GM12878 (cell line): ENCODE measurements around the gene MAN1B1. TPM values are rescaled to one million over a fixed set of nuclear protein-coding genes. Genes with fewer than 3 reads are reported as not detected.

Source experiments
- ATAC-seq: fragments of 200-7000 bp; cut with Tn5 transposase; 3 replicates; pipeline ENCODE4 v1.9.1; 2020; ENCODE audit warnings: mild to moderate bottlenecking, moderate library complexity
- BruUV-seq: library from RNA; stranded (reverse); fragments of 400-500 nt; replicated peaks from 2 replicates; lab custom pipeline; 2021; lab: Mats Ljungman, UMichigan
- CTCF ChIA-PET: fragments of 300-600 bp; sonication (Branson Sonifier 250); formaldehyde crosslinking; extraction: SDS; loops from one replicate; lab custom pipeline; 2021; ENCODE audit warnings: inconsistent platforms; lab: Yijun Ruan, JAX
- POLR2A ChIA-PET: fragments of 350-600 bp; formaldehyde crosslinking; extraction: SDS; loops from one replicate; lab custom pipeline; 2021; ENCODE audit warnings: inconsistent platforms; lab: Charles Lee
- RAD21 ChIA-PET: fragments of 300-600 bp; sonication (Branson Sonifier 250); formaldehyde crosslinking; loops from one replicate; lab custom pipeline; 2023; ENCODE audit warnings: antibody characterized with exemption; ENCODE audit not compliant: unreplicated experiment; lab: Charles Lee
- SMC1A ChIA-PET: fragments of 300-600 bp; sonication (Branson Sonifier 250); formaldehyde crosslinking; loops from one replicate; lab custom pipeline; 2023; ENCODE audit not compliant: unreplicated experiment, uncharacterized antibody; lab: Charles Lee
- DNase-seq: peaks from one replicate; pipeline ENCODE4 v3.0.0-alpha.2; 2011; ENCODE audit warnings: low read depth, low spot score
- FAIRE-seq: peaks from 3 replicates; lab custom pipeline; 2011; peaks lifted over from hg19 to GRCh38; lab: Jason Lieb, UNC
- H2AFZ ChIP-seq: 2 replicates; pipeline ENCODE4 v1.6.0; 2011; ENCODE audit warnings: low read depth, low read length, control low read depth; ENCODE audit not compliant: control insufficient read depth
- H3K27ac ChIP-seq: 2 replicates; pipeline ENCODE4 v1.5.1; 2011; ENCODE audit warnings: control low read depth; ENCODE audit not compliant: control insufficient read depth, insufficient read depth
- H3K27me3 ChIP-seq, 2 experiments: replicated peaks in 1 of 2; 2 replicates each; pipeline versions ENCODE4 v1.6.0 to v1.6.1; 2011; ENCODE audit warnings: low read length in 1 of 2; ENCODE audit not compliant: control insufficient read depth in 2 of 2, insufficient read depth in 2 of 2
- H3K36me3 ChIP-seq, 2 experiments: 2 replicates each; pipeline ENCODE4 v1.5.1; 2011; ENCODE audit warnings: low read length in 1 of 2; ENCODE audit not compliant: control insufficient read depth in 2 of 2, insufficient read depth in 2 of 2
- H3K4me1 ChIP-seq: 2 replicates; pipeline ENCODE4 v1.6.1; 2011; ENCODE audit warnings: mild to moderate bottlenecking, low read length, moderate library complexity, mixed read lengths; ENCODE audit not compliant: control insufficient read depth, insufficient read depth
- H3K4me2 ChIP-seq: 2 replicates; pipeline ENCODE4 v1.6.0; 2011; ENCODE audit warnings: control low read depth; ENCODE audit not compliant: control insufficient read depth, insufficient read depth
- H3K4me3 ChIP-seq: fragments of 200-600 bp; sonication (generic); 2 replicates; pipeline ENCODE4 v1.5.1; 2016
- H3K79me2 ChIP-seq: 2 replicates; pipeline ENCODE4 v1.6.0; 2011; ENCODE audit warnings: low read length; ENCODE audit not compliant: control insufficient read depth, insufficient read depth
- H3K9ac ChIP-seq: 2 replicates; pipeline ENCODE4 v1.8.0; 2011; ENCODE audit warnings: low read length, control low read depth, mixed read lengths; ENCODE audit not compliant: control insufficient read depth, insufficient read depth
- H3K9me3 ChIP-seq: replicated peaks from 3 replicates; pipeline ENCODE4 v1.5.1; 2011; ENCODE audit warnings: mild to moderate bottlenecking, low read length; ENCODE audit not compliant: control insufficient read depth, insufficient read depth
- H4K20me1 ChIP-seq: 2 replicates; pipeline ENCODE4 v1.6.0; 2011; ENCODE audit not compliant: control insufficient read depth, insufficient read depth
- CBX5 ChIP-seq: sonication (generic); IDR thresholded peaks from 2 replicates; pipeline ENCODE4 v1.6.1; 2016; ENCODE audit warnings: low read depth, moderate library complexity, mild to moderate bottlenecking, inconsistent platforms
- FOXM1 ChIP-seq: IDR thresholded peaks from 2 replicates; pipeline ENCODE4 v1.6.1; 2012; ENCODE audit warnings: low read depth, mild to moderate bottlenecking, inconsistent platforms, low read length, moderate library complexity
- SREBF1 ChIP-seq: IDR thresholded peaks from 2 replicates; pipeline ENCODE4 v1.6.1; 2012; ENCODE audit warnings: mild to moderate bottlenecking, low read length
- WGBS: methylation state at CpG from one replicate; pipeline ENCODE4 v1.1.6; 2016; ENCODE audit warnings: low lambda C conversion rate; ENCODE audit not compliant: insufficient replicate concordance, insufficient coverage; ENCODE audit errors: missing lambda C conversion rate; 5-methylcytosine and 5-hydroxymethylcytosine counted together
- in situ Hi-C: fragments of 300-500 bp; cut with MboI; formaldehyde crosslinking; loops from 9 replicates; pipeline ENCODE4 v1.14.3; 2018; ENCODE audit warnings: mixed read lengths
- intact Hi-C: fragments of 100-400 bp; cut with micrococcal nuclease; formaldehyde crosslinking; loops from one replicate; pipeline ENCODE4 v1.14.2; 2022; ENCODE audit not compliant: unreplicated experiment
- polyA plus RNA-seq, 11 experiments: library from polyadenylated mRNA; depleted of rRNA in 4 of 11; unstranded in 6 of 11; stranded (reverse) in 5 of 11; fragments of >200 nt; fragmentation: Nextera tagmentation in 4 of 11; fragmentation: Illumina TruSeq in 1 of 11; extraction: Ambion mirVana in 4 of 11; extraction: Trizol in 1 of 11; gene quantifications; 1 replicate in 1 of 11; 2 replicates in 10 of 11; pipeline versions ENCODE4 v1.2.1 to v1.2.3, GENCODE V29; 2011 to 2016; ENCODE audit warnings: inconsistent platforms in 2 of 11, missing spikeins in 2 of 11, low read depth in 1 of 11
- total RNA-seq, 4 experiments: library from RNA; depleted of rRNA in 3 of 4; stranded (reverse); fragments of >200 nt in 3 of 4; fragmentation: Illumina TruSeq in 1 of 4; extraction: Trizol in 1 of 4; gene quantifications; 2 replicates each; pipeline versions ENCODE4 v1.2.1 to v1.2.3, GENCODE V29; 2013 to 2021
- TF ChIP-seq, protein P1 (sequence below): fragments of 450-650 bp; IDR thresholded peaks from 2 replicates; pipeline ENCODE4 v1.6.1; 2016; ENCODE audit warnings: mild to moderate bottlenecking, moderate library complexity, borderline replicate concordance

The MAN1B1 gene
- total and polyA plus RNA-seq, 10 of the 15 experiments (the other 5 are each of a cell fraction or from before 2014, with no cell fraction given), result 0.71 to 34.1 (median 22.7) TPM

DNA sequence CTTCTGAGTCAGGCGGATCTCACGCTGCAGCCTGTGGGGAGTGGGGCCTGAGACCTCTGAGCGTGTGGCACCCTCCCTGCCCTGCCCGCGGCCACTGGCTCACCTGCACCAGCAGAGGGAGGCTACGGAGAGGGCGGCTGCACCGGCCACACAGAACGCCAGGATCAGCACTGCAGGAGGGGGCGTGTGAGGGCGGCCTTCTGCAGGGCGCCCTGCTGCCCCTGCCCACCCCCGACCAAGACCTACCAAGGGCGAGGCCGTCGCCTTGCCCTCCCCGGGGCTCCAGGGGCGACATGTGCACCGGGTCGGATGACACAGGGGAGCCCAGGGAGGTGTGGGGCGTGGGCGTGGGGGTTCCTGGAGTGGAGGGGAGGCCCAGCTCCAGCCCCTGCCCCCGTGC, 46.2 kb upstream of the MAN1B1 start (continued):
- TF ChIP-seq, protein P1, sequence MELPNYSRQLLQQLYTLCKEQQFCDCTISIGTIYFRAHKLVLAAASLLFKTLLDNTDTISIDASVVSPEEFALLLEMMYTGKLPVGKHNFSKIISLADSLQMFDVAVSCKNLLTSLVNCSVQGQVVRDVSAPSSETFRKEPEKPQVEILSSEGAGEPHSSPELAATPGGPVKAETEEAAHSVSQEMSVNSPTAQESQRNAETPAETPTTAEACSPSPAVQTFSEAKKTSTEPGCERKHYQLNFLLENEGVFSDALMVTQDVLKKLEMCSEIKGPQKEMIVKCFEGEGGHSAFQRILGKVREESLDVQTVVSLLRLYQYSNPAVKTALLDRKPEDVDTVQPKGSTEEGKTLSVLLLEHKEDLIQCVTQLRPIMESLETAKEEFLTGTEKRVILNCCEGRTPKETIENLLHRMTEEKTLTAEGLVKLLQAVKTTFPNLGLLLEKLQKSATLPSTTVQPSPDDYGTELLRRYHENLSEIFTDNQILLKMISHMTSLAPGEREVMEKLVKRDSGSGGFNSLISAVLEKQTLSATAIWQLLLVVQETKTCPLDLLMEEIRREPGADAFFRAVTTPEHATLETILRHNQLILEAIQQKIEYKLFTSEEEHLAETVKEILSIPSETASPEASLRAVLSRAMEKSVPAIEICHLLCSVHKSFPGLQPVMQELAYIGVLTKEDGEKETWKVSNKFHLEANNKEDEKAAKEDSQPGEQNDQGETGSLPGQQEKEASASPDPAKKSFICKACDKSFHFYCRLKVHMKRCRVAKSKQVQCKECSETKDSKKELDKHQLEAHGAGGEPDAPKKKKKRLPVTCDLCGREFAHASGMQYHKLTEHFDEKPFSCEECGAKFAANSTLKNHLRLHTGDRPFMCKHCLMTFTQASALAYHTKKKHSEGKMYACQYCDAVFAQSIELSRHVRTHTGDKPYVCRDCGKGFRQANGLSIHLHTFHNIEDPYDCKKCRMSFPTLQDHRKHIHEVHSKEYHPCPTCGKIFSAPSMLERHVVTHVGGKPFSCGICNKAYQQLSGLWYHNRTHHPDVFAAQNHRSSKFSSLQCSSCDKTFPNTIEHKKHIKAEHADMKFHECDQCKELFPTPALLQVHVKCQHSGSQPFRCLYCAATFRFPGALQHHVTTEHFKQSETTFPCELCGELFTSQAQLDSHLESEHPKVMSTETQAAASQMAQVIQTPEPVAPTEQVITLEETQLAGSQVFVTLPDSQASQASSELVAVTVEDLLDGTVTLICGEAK, result no peak
- TF ChIP-seq SREBF1, result no peak
- TF ChIP-seq CBX5, result no peak
- TF ChIP-seq, all 136 proteins: peak for 0

DNA sequence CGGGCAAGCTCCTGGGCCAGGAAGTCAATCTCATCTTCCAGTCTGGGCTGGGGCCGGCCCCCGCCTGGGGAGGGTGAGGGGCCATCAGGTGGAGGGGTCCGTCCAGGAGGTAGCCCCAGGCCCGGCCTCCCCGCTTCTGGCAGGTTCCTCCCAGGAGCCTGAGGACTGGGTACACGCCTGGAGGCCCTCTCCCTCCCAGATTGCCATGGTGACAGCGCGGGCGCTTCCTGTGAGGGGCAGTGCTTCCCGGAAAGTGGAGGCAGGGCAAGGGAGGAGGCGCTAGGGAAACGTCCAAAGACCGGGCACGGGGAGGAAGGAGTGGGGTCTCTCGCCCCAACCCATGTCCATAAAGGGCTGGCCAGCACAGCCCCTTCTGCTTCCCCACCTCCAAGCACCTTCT, 45.7 kb upstream of the MAN1B1 start:
- no peak overlapping the region for H3K4me3 ChIP-seq
- in situ Hi-C loops (no loop called here), intact Hi-C loops (loop anchor here (10.0 kb wide), 1 partner anchor 184 kb away; the partner anchor contains the start of genes CYSRT1, RNF208 and RNF224)
- H3K27me3 ChIP-seq, result peaks cover 5 to 13% of the 10 kb centered on the region in 2 experiments; a peak in 3 of 4 replicates
- no peak for FAIRE-seq
- H3K4me1 ChIP-seq, result no peaks in the 10 kb centered on the region
- ATAC-seq, result no peak
- no peaks in the 10 kb centered on the region for H3K9me3 ChIP-seq
- DNase-seq, result no peak
- RAD21 ChIA-PET, result no interaction called here
- no peaks in the 10 kb centered on the region for H3K79me2 ChIP-seq
- H3K4me2 ChIP-seq, result no peak overlapping the region
- POLR2A ChIA-PET, result no interaction called here
- no peak overlapping the region for H2AFZ ChIP-seq
- H3K9ac ChIP-seq, result no peak overlapping the region
- no peak overlapping the region for H3K27ac ChIP-seq
- no peaks in the 10 kb centered on the region for H4K20me1 ChIP-seq
- WGBS, result 23% methylated on average over 13 of the region's 16 CpGs
- CTCF ChIA-PET, result interaction anchor here (0.7 to 1.2 kb wide), 2 partner anchors 12 to 26 kb away, joined by 3 read pairs; no protein-coding TSS in a partner anchor
- SMC1A ChIA-PET, result no interaction called here
- no peak for TF ChIP-seq FOXM1
- no peaks in the 10 kb centered on the region for H3K36me3 ChIP-seq
- BruUV-seq, result no TSS peak
